ENCODE results near the gene ACCSL.

The ACCSL gene

DNA sequence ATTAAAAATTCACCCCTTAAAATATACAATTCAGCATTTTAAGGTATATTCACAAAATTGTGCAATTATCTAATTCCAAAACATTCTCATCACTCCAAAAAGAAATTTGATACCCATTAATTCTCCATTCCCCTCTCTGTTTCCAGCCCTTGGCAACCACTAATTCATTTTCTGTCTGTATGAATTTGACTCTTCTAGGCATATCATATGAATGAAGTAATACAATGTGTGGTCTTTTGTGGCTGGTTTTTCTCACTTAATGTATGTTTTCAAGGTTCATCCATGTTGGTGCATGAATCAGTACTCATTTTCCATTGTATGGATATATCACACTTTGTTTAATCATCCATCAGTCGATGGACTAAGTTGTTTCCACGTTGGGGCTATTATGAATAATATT, 29.0 kb upstream of the ACCSL start:
- DNase-seq: no peak

- no peak for DNase-seq
Observed at GRCh38 chr11:44024977-44025376, 22.8 kb upstream of the ACCSL start.

- DNase-seq: no peak
Observed at GRCh38 chr11:44025727-44026126, 22.1 kb upstream of the ACCSL start.

GRCh38 chr11:44028401-44028800, 19.4 kb upstream of the ACCSL start:
- DNase-seq: no peak

- no peak for DNase-seq
Observed at GRCh38 chr11:44028816-44029506, 18.8 kb upstream of the ACCSL start.

DNA sequence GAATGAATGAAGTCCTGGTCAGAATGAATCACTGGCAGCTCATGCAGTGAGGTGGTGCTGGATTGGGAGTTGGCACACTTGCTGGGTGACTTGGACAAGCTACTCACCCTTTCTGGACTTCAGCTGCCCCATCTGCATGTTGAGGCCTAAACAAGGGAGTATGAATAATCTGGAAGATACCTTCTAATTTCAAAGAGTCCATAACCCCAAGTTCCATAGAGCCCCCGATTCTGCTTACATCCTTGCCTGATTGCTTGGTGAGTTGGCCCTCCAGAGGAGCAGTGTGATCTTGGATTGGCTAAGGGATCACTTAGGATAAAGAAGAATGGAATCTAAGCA, 18.3 kb upstream of the ACCSL start:
- DNase-seq: no peak

GRCh38 chr11:44029977-44030911, 17.5 kb upstream of the ACCSL start:
- DNase-seq: peak; percentile 16 to 63 (median 46)

DNA sequence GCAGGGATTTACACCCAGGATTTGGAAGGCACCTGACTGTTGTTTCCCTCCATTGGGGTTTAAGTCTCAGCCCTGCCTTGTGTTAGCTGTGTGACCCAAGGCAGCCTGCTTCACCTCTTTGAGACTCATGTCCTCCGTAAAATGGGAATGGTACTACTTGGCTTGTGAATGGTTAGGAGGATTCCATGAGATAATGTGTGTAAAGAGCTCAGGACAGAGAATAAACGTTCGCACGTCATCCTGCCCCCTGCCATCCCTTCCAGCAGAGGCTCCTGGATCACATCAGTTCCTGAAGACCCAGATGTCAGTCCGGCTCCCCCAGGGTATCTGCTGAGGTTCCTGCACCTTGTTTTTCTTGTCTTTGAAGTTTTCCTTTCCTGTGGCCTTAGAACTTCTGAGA, 16.8 kb upstream of the ACCSL start:
- DNase-seq: no peak

DNA sequence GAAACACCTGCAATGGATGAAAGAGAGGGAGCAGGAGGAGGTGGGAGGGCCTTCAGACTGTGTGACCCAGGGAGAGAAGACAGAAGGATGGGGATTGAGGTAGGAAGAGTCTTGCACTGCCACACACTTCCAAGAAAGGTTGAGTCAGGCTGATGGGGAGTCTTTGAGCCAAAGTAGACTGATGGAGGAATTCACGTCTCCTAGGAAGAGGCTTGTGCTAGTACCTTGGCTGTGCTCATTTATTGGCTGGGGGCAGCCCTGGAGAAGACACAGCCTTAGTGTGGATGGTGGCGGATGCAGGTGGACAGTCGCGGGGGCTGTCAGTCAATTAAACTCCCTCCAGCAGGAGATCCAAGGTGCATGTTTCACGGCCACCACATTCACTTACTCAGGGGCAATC, 16.2 kb upstream of the ACCSL start:
- no peak for DNase-seq

GRCh38 chr11:44032299-44033085, 15.3 kb upstream of the ACCSL start:
- DNase-seq: no peak

DNA sequence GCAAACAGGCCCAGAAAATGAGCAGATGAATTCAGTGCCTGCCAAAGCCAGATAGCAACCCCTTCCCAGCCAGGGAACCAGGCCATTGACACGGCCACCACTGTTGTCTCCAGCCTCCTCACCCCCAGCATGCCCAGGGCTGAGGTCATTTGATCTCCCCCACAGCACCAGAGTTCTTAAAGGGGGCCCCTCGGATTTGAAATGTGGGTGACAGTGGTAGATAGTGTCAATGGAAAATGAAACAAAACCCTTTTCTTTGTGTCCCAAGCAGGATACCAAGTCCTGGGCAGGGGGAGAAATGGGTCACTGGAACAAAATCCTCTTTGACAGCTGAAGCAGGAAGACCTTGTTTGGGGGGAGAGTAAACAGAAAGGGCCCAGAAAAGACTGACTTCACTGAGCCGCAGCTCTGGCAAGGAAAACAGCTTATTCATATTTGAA, 14.3 kb upstream of the ACCSL start:
- DNase-seq: no peak

GRCh38 chr11:44033856-44034255, 13.9 kb upstream of the ACCSL start:
- DNase-seq: no peak

DNA sequence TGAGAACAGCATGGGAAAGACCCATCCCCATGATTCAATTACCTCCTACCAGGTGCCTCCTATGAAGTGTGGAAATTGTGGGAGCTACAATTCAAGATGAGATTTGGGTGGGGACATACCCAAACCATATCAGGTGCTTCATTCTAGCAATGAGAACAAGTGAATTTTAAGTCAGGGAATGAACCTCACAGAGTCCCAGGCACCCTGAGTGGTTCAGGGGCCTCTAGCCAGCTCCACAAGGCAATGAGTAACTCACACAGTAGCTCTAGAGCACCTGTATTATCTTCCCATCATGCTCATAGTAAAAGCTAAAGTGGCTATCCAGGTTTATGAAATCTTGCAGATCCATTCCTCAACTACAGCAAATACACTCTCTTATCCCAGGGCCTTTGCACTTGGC, 13.1 kb upstream of the ACCSL start:
- no peak for DNase-seq

GRCh38 chr11:44036811-44037657, 10.7 kb upstream of the ACCSL start:
- peak; percentile 63 to 89 (median 72) for DNase-seq

- DNase-seq: no peak
Observed at GRCh38 chr11:44037658-44037998, 10.2 kb upstream of the ACCSL start.

DNA sequence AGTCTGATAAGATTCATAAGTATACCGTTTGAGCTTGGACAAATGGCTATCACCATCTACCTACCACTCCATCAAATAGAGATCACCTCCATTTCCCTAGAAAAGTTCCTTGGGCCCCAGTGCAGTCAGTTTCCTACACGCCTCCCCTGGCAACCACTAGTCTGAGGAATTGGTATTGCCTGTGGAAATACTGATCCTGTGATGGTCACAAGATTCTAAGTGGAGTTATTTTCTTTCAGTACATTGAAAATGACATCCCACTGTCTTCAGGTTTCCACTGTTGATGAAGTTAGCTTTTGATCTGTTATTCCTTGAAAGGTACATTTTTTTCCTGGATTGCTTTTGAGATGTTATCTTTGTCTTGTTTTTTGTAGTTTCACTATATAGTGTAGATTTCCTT, 4.6 kb upstream of the ACCSL start:
- DNase-seq: no peak

GRCh38 chr11:44046182-44046581, 1.6 kb upstream of the ACCSL start:
- DNase-seq: no peak

GRCh38 chr11:44047298-44047697, 483 bp upstream of the ACCSL start:
- no peak for DNase-seq

DNA sequence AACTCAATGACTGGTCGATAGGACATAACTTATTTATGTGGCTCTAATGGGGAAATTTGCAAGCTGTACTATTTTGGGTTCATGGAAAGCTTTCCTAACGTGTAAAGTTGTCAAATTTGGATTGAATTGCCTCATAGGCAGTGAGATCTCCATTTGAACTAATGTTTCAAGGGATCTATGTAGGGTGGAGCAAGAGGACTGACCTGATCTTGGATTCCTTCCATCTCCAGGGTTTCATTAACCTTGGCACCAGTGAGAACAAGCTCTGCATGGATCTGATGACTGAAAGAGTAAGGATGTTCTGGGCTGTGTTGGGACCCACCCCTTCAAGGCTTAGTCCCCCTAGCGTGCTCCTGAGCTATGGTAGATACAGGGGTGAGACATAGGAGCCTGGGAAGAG, 2.1 kb downstream of the ACCSL start:
- DNase-seq: no peak

DNA sequence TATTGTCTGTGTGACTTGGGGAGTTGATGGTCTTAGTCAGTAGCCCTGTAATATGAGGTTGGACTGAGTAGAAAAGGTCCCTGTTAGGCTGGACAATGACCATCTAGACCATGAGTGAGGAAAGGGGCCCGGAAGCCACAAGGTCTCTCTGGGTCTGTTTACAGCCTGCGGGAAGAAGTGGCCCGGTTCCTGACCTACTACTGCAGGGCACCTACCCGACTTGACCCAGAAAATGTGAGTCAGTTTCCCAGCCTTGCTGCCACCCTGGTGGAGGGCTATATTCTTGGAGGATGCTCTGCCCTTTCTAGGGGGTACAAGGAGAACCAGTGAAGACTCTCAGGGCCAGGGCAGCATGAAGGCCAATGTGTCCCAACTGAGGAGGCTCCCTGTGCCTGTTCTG, 3.4 kb downstream of the ACCSL start:
- DNase-seq: no peak

DNA sequence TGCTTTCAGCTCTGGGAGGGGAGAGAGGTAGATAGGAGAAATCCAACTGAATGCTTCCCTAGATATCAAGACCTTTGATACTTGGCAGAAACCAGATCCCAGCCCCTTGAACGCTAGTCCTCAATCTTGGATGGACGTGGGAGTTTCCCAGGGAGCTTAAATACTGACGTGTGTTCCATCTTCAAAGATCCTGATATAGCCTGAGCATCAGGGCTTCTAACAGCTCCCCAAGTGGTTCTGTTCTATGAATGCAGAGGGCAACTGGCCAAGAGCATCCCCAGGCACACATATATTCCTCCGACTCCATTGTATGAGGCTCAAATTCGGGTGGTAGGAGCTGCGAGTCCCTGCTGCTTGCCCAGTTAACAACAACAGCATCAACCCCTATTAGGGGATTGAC, 9.6 kb downstream of the ACCSL start:
- DNase-seq: no peak

GRCh38 chr11:44058275-44058674, 10.5 kb downstream of the ACCSL start:
- DNase-seq: no peak

Data from NCI-H1417 (cell line).